GM12892 (cell line): ENCODE data around the gene ETS2.

Source experiments
- POLR2A ChIP-seq: IDR thresholded peaks from 2 replicates; pipeline ENCODE4 v1.6.1; 2011; ENCODE audit warnings: low read depth, low read length, control low read depth
- POLR2AphosphoS5 ChIP-seq: IDR thresholded peaks from 2 replicates; pipeline ENCODE4 v1.6.1; 2011; ENCODE audit warnings: low read depth, low read length, control low read depth

DNA sequence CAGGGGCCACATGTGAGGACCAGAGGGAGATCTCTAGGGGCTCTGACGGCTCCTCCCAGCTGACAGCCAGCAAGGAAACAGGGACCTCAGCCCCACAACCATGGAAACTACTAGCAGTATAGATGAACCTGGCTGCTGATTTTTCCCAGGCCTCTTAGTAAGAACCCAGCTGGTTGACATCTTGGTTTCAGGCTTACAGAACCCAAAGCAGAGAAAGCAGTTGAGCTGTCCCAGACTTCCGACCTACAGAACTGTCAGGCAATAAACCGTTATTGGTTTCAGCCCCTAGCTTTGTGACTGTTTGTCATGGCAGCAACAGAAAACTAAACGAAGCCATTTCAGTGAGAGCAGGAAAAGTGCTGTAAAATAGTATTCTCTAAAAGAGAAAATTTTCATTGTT lies 36.4 kb downstream of the ETS2 start:
- TF ChIP-seq POLR2AphosphoS5 (no peak), POLR2A (no peak)
